ENCODE data around the gene RIGI.

RIGI gene

DNA sequence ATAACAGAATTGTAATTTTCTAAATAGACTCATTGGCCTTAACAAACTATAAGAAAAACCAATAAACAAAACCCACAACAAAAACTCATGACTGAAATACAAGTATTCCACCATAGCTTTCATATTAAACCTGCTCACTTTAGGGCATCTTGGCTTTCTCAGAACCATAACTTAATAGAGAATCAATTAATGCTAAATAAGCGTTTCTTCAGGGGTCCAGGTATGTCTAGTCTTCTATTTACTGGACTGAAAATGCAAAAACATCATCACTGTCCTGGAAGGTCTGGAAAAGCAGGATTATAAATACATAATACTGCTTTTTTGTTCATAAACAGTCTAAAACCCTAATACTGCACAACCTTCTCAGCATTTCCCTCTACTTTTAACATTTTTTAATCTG, 19.9 kb upstream of the RIGI start:
- no peak for ATAC-seq
- TF ChIP-seq PPARA (CRISPR knock-in tag; IDR thresholded peaks at IDR 0.05; ENCODE audit: borderline replicate concordance) (no peak), CSRNP3 (CRISPR knock-in tag; IDR thresholded peaks at IDR 0.05) (no peak), ESRRG (CRISPR knock-in tag; IDR thresholded peaks at IDR 0.05) (no peak), ZNF8 (CRISPR knock-in tag; IDR thresholded peaks at IDR 0.05) (no peak), TCF4 (CRISPR knock-in tag; IDR thresholded peaks at IDR 0.05; ENCODE audit: borderline replicate concordance) (no peak), ZC3H10 (CRISPR knock-in tag; IDR thresholded peaks at IDR 0.05) (no peak), OSR1 (CRISPR knock-in tag; IDR thresholded peaks at IDR 0.05) (no peak), SNAI2 (CRISPR knock-in tag; IDR thresholded peaks at IDR 0.05) (no peak), ZNF70 (CRISPR knock-in tag; IDR thresholded peaks at IDR 0.05) (no peak), ZFP3 (CRISPR knock-in tag; IDR thresholded peaks at IDR 0.05) (no peak), BACH2 (CRISPR knock-in tag; IDR thresholded peaks at IDR 0.05; ENCODE audit: borderline replicate concordance) (no peak), POU6F1 (CRISPR knock-in tag; IDR thresholded peaks at IDR 0.05; ENCODE audit: borderline replicate concordance, low read depth) (no peak), ISL1 (CRISPR knock-in tag; IDR thresholded peaks at IDR 0.05) (no peak), CREB5 (CRISPR knock-in tag; IDR thresholded peaks at IDR 0.05; ENCODE audit: low read depth) (no peak), TOX (CRISPR knock-in tag; IDR thresholded peaks at IDR 0.05; ENCODE audit: borderline replicate concordance) (no peak)

DNA sequence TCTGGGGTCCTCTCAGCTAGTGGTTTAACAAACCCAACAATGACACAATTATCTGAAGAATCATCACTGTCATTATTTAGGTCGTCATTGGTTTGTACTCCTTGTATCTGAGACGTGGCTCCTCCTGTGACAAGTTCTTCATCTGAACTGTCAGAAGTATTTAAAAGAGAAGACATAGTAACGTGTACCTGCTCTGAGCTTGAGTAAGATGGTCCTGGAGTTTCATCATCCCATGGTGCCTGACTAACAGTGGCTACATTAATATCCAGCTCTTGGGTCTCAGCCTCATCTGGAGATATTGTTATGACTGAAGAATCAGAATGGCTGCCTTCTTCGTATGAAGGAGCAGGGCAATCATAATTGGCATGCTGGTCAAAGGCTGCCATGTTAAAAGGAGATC, 17.1 kb upstream of the RIGI start:
- no peak for TF ChIP-seq POU6F1 (CRISPR knock-in tag; IDR thresholded peaks at IDR 0.05; ENCODE audit: borderline replicate concordance, low read depth)
- no peak for TF ChIP-seq PATZ1 (CRISPR knock-in tag; IDR thresholded peaks at IDR 0.05; ENCODE audit: borderline replicate concordance)
- TF ChIP-seq ARNTL (CRISPR knock-in tag; IDR thresholded peaks at IDR 0.05; ENCODE audit: borderline replicate concordance, low read depth): no peak
- no peak for TF ChIP-seq CSRNP3 (CRISPR knock-in tag; IDR thresholded peaks at IDR 0.05)
- no peak for ATAC-seq

GRCh38 chr9:32533816-32534215, 7.8 kb upstream of the RIGI start:
- no peak for ATAC-seq
- no peak for TF ChIP-seq CREB5 (CRISPR knock-in tag; IDR thresholded peaks at IDR 0.05; ENCODE audit: low read depth)
- TF ChIP-seq ZNF70 (CRISPR knock-in tag; IDR thresholded peaks at IDR 0.05): no peak
- TF ChIP-seq ZNF565 (CRISPR knock-in tag; conservative IDR thresholded peaks at IDR 0.05; ENCODE audit: low read depth): no peak
- TF ChIP-seq, protein P1, sequence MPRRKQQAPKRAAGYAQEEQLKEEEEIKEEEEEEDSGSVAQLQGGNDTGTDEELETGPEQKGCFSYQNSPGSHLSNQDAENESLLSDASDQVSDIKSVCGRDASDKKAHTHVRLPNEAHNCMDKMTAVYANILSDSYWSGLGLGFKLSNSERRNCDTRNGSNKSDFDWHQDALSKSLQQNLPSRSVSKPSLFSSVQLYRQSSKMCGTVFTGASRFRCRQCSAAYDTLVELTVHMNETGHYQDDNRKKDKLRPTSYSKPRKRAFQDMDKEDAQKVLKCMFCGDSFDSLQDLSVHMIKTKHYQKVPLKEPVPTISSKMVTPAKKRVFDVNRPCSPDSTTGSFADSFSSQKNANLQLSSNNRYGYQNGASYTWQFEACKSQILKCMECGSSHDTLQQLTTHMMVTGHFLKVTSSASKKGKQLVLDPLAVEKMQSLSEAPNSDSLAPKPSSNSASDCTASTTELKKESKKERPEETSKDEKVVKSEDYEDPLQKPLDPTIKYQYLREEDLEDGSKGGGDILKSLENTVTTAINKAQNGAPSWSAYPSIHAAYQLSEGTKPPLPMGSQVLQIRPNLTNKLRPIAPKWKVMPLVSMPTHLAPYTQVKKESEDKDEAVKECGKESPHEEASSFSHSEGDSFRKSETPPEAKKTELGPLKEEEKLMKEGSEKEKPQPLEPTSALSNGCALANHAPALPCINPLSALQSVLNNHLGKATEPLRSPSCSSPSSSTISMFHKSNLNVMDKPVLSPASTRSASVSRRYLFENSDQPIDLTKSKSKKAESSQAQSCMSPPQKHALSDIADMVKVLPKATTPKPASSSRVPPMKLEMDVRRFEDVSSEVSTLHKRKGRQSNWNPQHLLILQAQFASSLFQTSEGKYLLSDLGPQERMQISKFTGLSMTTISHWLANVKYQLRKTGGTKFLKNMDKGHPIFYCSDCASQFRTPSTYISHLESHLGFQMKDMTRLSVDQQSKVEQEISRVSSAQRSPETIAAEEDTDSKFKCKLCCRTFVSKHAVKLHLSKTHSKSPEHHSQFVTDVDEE (CRISPR knock-in tag; IDR thresholded peaks at IDR 0.05): no peak
- no peak for TF ChIP-seq TOX (CRISPR knock-in tag; IDR thresholded peaks at IDR 0.05; ENCODE audit: borderline replicate concordance)
- no peak for TF ChIP-seq BACH2 (CRISPR knock-in tag; IDR thresholded peaks at IDR 0.05; ENCODE audit: borderline replicate concordance)
- no peak for TF ChIP-seq ZC3H10 (CRISPR knock-in tag; IDR thresholded peaks at IDR 0.05)
- no peak for TF ChIP-seq GLIS3 (CRISPR knock-in tag; IDR thresholded peaks at IDR 0.05)
- TF ChIP-seq ZFP3 (CRISPR knock-in tag; IDR thresholded peaks at IDR 0.05): no peak
- no peak for TF ChIP-seq ESRRG (CRISPR knock-in tag; IDR thresholded peaks at IDR 0.05)
- no peak for TF ChIP-seq CSRNP3 (CRISPR knock-in tag; IDR thresholded peaks at IDR 0.05)
- TF ChIP-seq ISL1 (CRISPR knock-in tag; IDR thresholded peaks at IDR 0.05): no peak
- TF ChIP-seq PPARA (CRISPR knock-in tag; IDR thresholded peaks at IDR 0.05; ENCODE audit: borderline replicate concordance): no peak
- no peak for TF ChIP-seq SNAI2 (CRISPR knock-in tag; IDR thresholded peaks at IDR 0.05)
- TF ChIP-seq CSDC2 (CRISPR knock-in tag; IDR thresholded peaks at IDR 0.05): no peak
- TF ChIP-seq ZNF8 (CRISPR knock-in tag; IDR thresholded peaks at IDR 0.05): no peak
- no peak for TF ChIP-seq ARNTL (CRISPR knock-in tag; IDR thresholded peaks at IDR 0.05; ENCODE audit: borderline replicate concordance, low read depth)

Measured in SK-N-SH treated with all-trans-retinoic acid at 6 μM for 48 hours (cell line).